SH-SY5Y (cell line): ENCODE results near the gene TRIM7.

Source experiments
- GATA2 ChIP-seq: IDR thresholded peaks from 2 replicates; pipeline ENCODE4 v1.6.1; 2011; ENCODE audit warnings: mild to moderate bottlenecking, low read depth, low read length
- GATA3 ChIP-seq: IDR thresholded peaks from 2 replicates; pipeline ENCODE4 v1.6.1; 2011; ENCODE audit warnings: low read depth, mild to moderate bottlenecking, low read length, moderate library complexity

TRIM7 gene

GRCh38 chr5:181236471-181236870 is 31.5 kb upstream of the TRIM7 start:
- TF ChIP-seq GATA3: no peak
- TF ChIP-seq GATA2: no peak

- TF ChIP-seq GATA2 (no peak), GATA3 (no peak)
Observed at GRCh38 chr5:181235689-181236366, 30.8 kb upstream of the TRIM7 start.

- no peak for TF ChIP-seq GATA3
Observed at GRCh38 chr5:181235323-181235688, 30.3 kb upstream of the TRIM7 start.

- TF ChIP-seq GATA3 (no peak), GATA2 (no peak)
Observed at GRCh38 chr5:181234455-181235306, 29.7 kb upstream of the TRIM7 start.

- TF ChIP-seq GATA3: no peak
- TF ChIP-seq GATA2: no peak
Observed at GRCh38 chr5:181233801-181234454, 28.9 kb upstream of the TRIM7 start.

- TF ChIP-seq GATA3 (no peak), GATA2 (no peak)
Observed at GRCh38 chr5:181233088-181233800, 28.2 kb upstream of the TRIM7 start.

GRCh38 chr5:181232593-181232992 is 27.6 kb upstream of the TRIM7 start:
- TF ChIP-seq GATA3 (no peak), GATA2 (no peak)

- TF ChIP-seq GATA3 (no peak), GATA2 (no peak)
Observed at GRCh38 chr5:181231432-181231831, 26.4 kb upstream of the TRIM7 start.

- TF ChIP-seq GATA3 (no peak), GATA2 (no peak)
Observed at GRCh38 chr5:181230551-181230950, 25.6 kb upstream of the TRIM7 start.

GRCh38 chr5:181229996-181230395 is 25.0 kb upstream of the TRIM7 start:
- no peak for TF ChIP-seq GATA2

- no peak for TF ChIP-seq GATA3
- no peak for TF ChIP-seq GATA2
Observed at GRCh38 chr5:181224390-181225229, 19.6 kb upstream of the TRIM7 start.

- no peak for TF ChIP-seq GATA3
- no peak for TF ChIP-seq GATA2
Observed at GRCh38 chr5:181223729-181224389, 18.9 kb upstream of the TRIM7 start.

- TF ChIP-seq GATA2: peak; percentile 14; the same call in 1 of the 2 replicates
- TF ChIP-seq GATA3: no peak
Observed at GRCh38 chr5:181223058-181223728, 18.2 kb upstream of the TRIM7 start, which contains the start of gene TRIM41. Gene TRIM41, plus strand, starts transcription at chr5:181223281. Its CDS starts 719 bp downstream, at chr5:181224000.
